Urothelium cell line (cell line): Measurements from ENCODE around the gene MAPRE2.
A peak's percentile ranks its signal among the peaks of the same experiment; 100 is the strongest.

ENCODE experiments used
- DNase-seq: peaks from one replicate; pipeline ENCODE4 v3.0.0; 2011; ENCODE audit warnings: low spot score, mixed read lengths
- FAIRE-seq: peaks from 2 replicates; lab custom pipeline; 2011; peaks lifted over from hg19 to GRCh38; lab: Jason Lieb, UNC

Gene MAPRE2

GRCh38 chr18:35174093-35174731 lies 133.0 kb downstream of the MAPRE2 start:
- DNase-seq: no peak
- no peak for FAIRE-seq

DNA sequence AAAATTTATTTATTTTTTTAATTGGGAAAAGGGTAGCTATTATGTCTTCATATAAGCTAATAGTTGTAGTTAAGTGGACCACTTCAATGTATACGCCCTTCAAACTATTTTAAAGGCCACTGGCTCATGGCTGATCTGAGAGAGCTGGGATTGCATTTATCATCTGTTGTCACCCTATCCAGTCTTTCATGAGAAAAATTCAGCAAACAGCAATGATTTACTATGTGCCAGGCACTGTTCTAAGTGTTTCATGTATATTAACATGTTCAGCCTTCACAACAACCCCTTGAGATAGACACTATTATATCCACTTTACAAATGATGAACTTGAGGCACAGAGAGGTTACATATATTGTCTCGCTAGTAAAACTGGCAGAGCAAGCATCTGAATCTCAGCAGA lies 133.5 kb downstream of the MAPRE2 start:
- no peak for FAIRE-seq

GRCh38 chr18:35176925-35177324 lies 135.7 kb downstream of the MAPRE2 start:
- DNase-seq (no peak), FAIRE-seq (no peak)

More for the DNA sequence above, 133.5 kb downstream of the MAPRE2 start:
- DNase-seq: no peak

GRCh38 chr18:35178260-35178659 lies 137.0 kb downstream of the MAPRE2 start:
- FAIRE-seq (no peak), DNase-seq (peak; percentile 26)

- FAIRE-seq (no peak), DNase-seq (no peak)
These were observed 138.7 kb downstream of the MAPRE2 start for GRCh38 chr18:35179906-35180305.

- DNase-seq: no peak
- no peak for FAIRE-seq
These were observed 139.2 kb downstream of the MAPRE2 start for GRCh38 chr18:35180455-35180854.

DNA sequence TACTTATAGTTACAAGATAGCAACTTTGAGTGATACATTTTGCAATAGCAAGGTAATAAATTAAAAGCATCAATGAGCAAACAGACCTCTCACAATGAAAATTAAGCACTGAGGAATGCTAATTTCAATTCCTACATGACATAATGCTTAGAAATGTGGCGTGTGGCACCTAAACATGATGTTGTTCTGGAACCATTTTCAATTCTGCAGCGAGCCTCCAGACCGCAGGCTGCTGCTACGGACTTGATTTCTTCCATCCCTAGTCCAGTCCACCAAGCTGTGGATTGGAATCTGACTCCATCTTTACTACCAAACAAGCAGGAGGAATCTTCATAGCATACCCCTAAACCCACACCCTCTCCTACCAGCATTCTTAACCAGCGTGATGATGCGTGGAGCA lies 140.9 kb downstream of the MAPRE2 start:
- DNase-seq (no peak), FAIRE-seq (no peak)

DNA sequence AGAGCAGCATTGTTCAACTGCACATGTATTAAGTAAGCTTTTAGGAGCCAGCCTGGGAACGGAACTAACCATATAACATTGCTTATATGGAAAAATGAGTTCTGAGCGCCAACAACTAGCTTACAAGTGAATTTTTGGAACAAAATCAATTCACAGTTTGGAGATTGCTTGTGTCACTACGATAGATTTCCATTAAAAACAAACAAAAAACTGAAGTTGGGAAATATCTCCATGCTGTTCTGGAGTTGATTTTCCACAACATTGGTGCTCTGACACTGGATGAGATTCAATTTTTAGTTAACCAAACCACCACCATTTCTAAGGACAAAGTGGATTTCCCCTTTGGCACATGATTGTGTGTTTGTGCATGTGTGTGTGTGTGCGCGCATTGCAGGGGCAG lies 142.7 kb downstream of the MAPRE2 start:
- FAIRE-seq (no peak), DNase-seq (no peak)

DNA sequence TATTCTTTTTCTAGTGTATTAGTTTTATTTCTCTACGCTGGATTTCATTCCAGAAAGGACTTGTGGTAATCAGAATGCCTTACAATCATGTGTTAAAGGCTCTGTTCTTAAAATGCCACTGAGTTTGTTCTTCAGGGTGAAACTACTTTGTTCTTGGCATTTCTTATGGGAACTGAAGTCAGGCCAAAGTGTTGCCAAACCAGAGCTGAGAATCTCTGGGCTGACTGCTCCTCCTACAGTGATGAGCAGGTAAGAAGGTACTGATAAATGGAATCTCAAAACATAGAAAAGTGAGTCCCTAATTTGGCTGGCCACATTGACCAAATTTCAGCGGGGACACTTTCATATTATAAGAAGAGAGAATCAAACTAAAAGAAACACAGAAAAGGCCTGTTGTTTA lies 144.6 kb downstream of the MAPRE2 start:
- DNase-seq: no peak
- FAIRE-seq: no peak

DNA sequence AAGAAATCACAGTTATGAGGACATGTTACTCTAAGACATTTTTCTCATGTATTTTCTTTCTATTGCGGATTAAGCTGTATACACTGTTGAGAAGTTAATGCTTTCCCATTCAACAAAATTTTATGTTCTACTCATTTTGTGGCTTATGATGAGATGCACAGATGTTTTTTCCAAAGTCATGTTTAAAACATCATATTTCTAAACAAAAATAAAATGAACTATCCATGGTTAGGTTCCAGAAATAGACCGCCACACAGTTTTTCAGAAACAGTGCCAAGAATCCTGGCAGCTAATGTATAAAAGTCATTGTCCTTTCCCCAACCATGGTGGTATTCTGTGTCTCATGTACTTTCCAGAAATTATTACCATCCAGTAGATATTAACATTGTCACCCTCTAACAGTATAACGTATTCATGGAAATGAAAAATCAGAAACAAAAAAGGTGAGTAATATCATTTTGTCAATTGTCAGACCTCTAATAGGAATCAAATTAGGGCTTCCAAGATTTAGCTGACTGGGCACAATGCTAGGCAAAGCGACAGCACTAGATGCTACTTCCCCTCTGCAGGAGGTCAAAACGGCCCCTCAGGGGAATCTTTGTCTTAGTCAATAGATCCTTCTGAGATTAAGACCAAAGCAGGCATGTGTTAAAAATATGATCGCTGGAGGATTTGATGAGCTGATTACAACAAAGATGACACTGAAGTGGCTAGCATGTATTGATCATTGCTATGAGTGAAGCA lies 145.2 kb downstream of the MAPRE2 start:
- no peak for DNase-seq
- no peak for FAIRE-seq

DNA sequence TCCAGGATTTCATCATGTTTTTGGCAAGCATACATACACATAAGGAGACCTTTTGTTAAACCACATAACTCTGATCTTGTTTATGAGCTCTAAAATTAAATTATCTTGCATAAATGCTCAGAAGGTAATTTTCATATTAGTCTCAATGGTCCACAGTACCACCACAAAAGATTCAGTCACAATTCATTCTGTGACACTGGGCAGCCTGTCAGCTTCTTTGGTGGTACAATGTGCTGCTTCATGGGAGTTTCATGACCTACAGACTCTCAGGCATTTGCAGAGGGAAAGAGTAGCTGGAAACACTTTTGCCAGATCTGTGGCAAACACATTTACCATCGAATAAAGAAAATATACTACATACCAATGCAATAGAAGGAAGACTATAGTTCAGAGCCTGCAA lies 148.3 kb downstream of the MAPRE2 start:
- FAIRE-seq (no peak), DNase-seq (no peak)

- FAIRE-seq (no peak), DNase-seq (no peak)
These were observed 149.9 kb downstream of the MAPRE2 start for GRCh38 chr18:35190948-35191697.

DNA sequence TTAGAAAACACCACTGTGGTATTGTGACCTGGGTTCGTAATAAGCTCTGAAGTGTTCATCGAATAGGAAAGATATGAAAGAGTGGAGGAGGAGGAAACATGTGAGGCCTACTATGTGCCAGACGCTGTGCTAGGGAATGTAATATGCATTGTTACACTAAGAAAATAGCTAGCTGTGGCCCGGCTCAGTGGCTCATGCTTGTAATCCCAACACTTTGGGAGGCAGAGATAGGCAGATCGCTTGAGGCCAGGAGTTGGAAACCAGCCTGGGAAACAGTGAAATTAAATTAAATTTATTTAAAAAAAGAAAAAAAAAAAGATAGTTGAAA lies 150.4 kb downstream of the MAPRE2 start:
- no peak for DNase-seq
- no peak for FAIRE-seq

- no peak for DNase-seq
- no peak for FAIRE-seq
These were observed 151.2 kb downstream of the MAPRE2 start for GRCh38 chr18:35192415-35192814.
